GM23248 (cell line): Measurements from ENCODE around the gene C4orf33. TPM values are rescaled to one million over a fixed set of nuclear protein-coding genes. Genes with fewer than 3 reads are reported as not detected.
A peak's percentile ranks its signal among the peaks of the same experiment; 100 is the strongest.

Experiments used
- DNase-seq: peaks from one replicate; pipeline ENCODE4 v3.0.0-alpha.2; 2015
- H2AFZ ChIP-seq: fragments of 200-600 bp; sonication (generic); 2 replicates; pipeline ENCODE4 v1.6.1; 2016; ENCODE audit warnings: antibody characterized with exemption
- H3F3A ChIP-seq: fragments of 200-600 bp; sonication (generic); 2 replicates; pipeline ENCODE4 v1.6.1; 2016; ENCODE audit warnings: mild to moderate bottlenecking, antibody characterized with exemption, mixed run types; ENCODE audit not compliant: insufficient read depth
- H3K27ac ChIP-seq: fragments of 200-600 bp; sonication (generic); 2 replicates; pipeline ENCODE4 v1.5.1; 2016; ENCODE audit warnings: mild to moderate bottlenecking
- H3K27me3 ChIP-seq: fragments of 200-600 bp; sonication (generic); replicated peaks from 2 replicates; pipeline ENCODE4 v1.6.1; 2016; ENCODE audit warnings: mild to moderate bottlenecking; ENCODE audit not compliant: insufficient read depth
- H3K36me3 ChIP-seq: fragments of 200-600 bp; sonication (generic); 2 replicates; pipeline ENCODE4 v1.6.1; 2016; ENCODE audit warnings: low read depth, mild to moderate bottlenecking
- H3K4me1 ChIP-seq: fragments of 200-600 bp; sonication (generic); 2 replicates; pipeline ENCODE4 v1.6.1; 2016; ENCODE audit warnings: mild to moderate bottlenecking; ENCODE audit not compliant: insufficient read depth
- H3K4me2 ChIP-seq: fragments of 200-600 bp; sonication (generic); one replicate; pipeline ENCODE4 v1.6.1; 2016; ENCODE audit warnings: mild to moderate bottlenecking; ENCODE audit not compliant: unreplicated experiment
- H3K4me3 ChIP-seq: fragments of 200-600 bp; sonication (generic); 2 replicates; pipeline ENCODE4 v1.5.1; 2016; ENCODE audit warnings: mild to moderate bottlenecking
- H3K79me2 ChIP-seq: fragments of 200-600 bp; sonication (generic); 2 replicates; pipeline ENCODE4 v1.6.1; 2016; ENCODE audit warnings: mild to moderate bottlenecking; ENCODE audit not compliant: insufficient read depth
- H3K9ac ChIP-seq: fragments of 200-600 bp; sonication (generic); 2 replicates; pipeline ENCODE4 v1.6.1; 2016; ENCODE audit warnings: mild to moderate bottlenecking
- H3K9me2 ChIP-seq: fragments of 200-600 bp; sonication (generic); 2 replicates; pipeline ENCODE4 v1.6.1; 2016; ENCODE audit warnings: mixed run types, mild to moderate bottlenecking, moderate library complexity; ENCODE audit not compliant: insufficient read depth
- H3K9me3 ChIP-seq: fragments of 200-600 bp; sonication (generic); one replicate; pipeline ENCODE4 v1.6.1; 2017; ENCODE audit warnings: low read depth
- H4K20me1 ChIP-seq: fragments of 200-600 bp; sonication (generic); 2 replicates; pipeline ENCODE4 v1.6.0; 2016; ENCODE audit not compliant: insufficient read depth
- EZH2 ChIP-seq: fragments of 200-600 bp; sonication (generic); IDR thresholded peaks from 2 replicates; pipeline ENCODE4 v1.6.1; 2018; ENCODE audit warnings: antibody characterized with exemption, mild to moderate bottlenecking; ENCODE audit not compliant: insufficient read depth, poor library complexity, severe bottlenecking
- EZH2phosphoT487 ChIP-seq: fragments of 200-600 bp; sonication (generic); IDR thresholded peaks from 2 replicates; pipeline ENCODE4 v1.6.1; 2018; ENCODE audit warnings: antibody characterized with exemption, moderate library complexity, mild to moderate bottlenecking, low read depth; ENCODE audit not compliant: insufficient read depth
- WGBS, 2 experiments: methylation state at CpG; one replicate each; pipeline ENCODE4 v1.1.6; 2015 to 2017; ENCODE audit warnings: low lambda C conversion rate in 2 of 2, low coverage in 1 of 2; ENCODE audit errors: missing lambda C conversion rate in 2 of 2; 5-methylcytosine and 5-hydroxymethylcytosine counted together
- in situ Hi-C: fragments of 300-500 bp; cut with MboI; formaldehyde crosslinking; loops from 2 replicates; pipeline ENCODE4 v1.15.0; 2020
- polyA plus RNA-seq: library from polyadenylated mRNA; unstranded; fragments of >200 nt; fragmentation: Nextera tagmentation; extraction: Ambion mirVana; gene quantifications from 2 replicates; pipeline ENCODE4 v1.2.1, GENCODE V29; 2016
- total RNA-seq: library from RNA; depleted of rRNA; stranded (reverse); fragments of >200 nt; shearing (Covaris generic); gene quantifications from 2 replicates; pipeline ENCODE4 v1.2.3, GENCODE V29; 2014; rRNA removed

C4orf33 gene, protein sequence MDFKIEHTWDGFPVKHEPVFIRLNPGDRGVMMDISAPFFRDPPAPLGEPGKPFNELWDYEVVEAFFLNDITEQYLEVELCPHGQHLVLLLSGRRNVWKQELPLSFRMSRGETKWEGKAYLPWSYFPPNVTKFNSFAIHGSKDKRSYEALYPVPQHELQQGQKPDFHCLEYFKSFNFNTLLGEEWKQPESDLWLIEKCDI
- 5.6 and 6.4 TPM in 2 replicates for total RNA-seq
- polyA plus RNA-seq = 5.3 and 7.8 TPM in 2 replicates

DNA sequence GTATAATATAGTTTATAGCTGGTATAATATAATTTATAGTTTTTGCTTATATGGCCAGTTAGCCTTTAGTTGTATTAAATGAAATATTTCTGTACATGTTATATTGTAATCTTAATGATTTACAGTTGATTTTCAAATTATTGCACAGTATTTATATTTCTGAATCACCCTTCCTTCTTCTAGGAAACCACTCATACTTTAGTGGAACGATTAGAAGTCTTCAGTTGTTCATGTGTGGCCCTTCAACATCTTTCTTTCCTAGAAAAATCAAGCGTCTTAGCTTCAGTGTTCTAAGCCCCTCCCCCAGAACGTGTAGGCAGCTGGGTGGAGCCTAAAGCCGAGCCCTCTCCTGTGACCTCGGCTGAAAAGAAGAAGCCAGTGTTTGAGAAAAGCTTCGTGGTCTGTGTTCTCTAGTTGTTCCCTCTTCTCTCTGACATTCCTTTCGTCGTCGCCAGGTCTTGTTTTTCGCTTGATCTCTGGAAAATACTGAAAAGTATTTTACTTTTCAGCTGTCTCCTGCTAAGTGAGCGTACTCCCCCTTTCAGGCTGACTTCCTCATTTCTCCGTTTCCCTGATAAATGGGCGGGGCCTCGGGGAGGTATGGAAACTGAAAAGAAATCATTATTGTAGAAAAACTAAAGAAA is at the start of gene C4orf33:
Gene C4orf33, plus strand, starts transcription at position 342 of the 644 bp plus-strand sequence. CDS start 6,459 bp downstream, outside the sequence.
- 1% methylated on average over 14 of the region's 14 CpGs for WGBS, 2 experiments
- Histone ChIP-seq H3K4me2 (peak within 1 kb of the TSS; percentile 98), H4K20me1 (no peaks in the 10 kb centered on the region), H3K27me3 (no peaks in the 10 kb centered on the region), H3K27ac (peak within 1 kb of the TSS; percentile 85), H3F3A (peaks cover 10% of the 10 kb centered on the region), H3K9me2 (no peaks in the 10 kb centered on the region), H3K4me1 (peaks cover 20% of the 10 kb centered on the region), H3K4me3 (peak within 1 kb of the TSS; percentile 97), H3K9ac (peak within 1 kb of the TSS; percentile 87), H2AFZ (peak within 1 kb of the TSS; percentile 97), H3K79me2 (peaks cover 20% of the 10 kb centered on the region), H3K36me3 (no peaks in the 10 kb centered on the region), H3K9me3 (no peaks in the 10 kb centered on the region)
- in situ Hi-C loops = no loop called here
- TF ChIP-seq EZH2 = no peak
- no peak for TF ChIP-seq EZH2phosphoT487
- peak; percentile 93 for DNase-seq

DNA sequence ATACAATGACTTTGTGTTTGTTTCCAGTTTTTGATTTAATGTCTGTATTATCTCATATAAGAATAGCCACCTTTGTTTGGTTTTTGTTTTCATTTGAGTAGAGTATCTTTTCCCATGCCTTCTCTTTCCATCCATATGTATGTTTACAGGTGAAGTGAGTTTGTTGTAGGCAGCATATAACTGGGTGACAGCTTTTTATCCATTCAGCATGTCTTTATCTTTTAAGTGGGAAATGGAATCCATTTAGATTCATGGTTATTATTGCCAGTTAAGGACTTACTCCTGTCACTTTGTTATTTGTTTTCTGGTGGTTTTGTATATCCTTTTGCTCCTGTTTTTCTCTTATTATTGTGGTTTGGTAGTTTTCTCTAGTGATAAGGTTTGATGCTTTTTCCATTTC is 36.9 kb upstream of the C4orf33 start:
- no peak overlapping the region for H3K9ac ChIP-seq
- no peaks in the 10 kb centered on the region for H3K27me3 ChIP-seq
- DNase-seq = no peak
- H3K27ac ChIP-seq = no peak overlapping the region
- H3K9me3 ChIP-seq = peaks cover 3% of the 10 kb centered on the region
- no peaks in the 10 kb centered on the region for H4K20me1 ChIP-seq
- no peak overlapping the region for H3K4me3 ChIP-seq
- no peaks in the 10 kb centered on the region for H3K9me2 ChIP-seq
- H3K4me2 ChIP-seq = no peak overlapping the region
- H3K36me3 ChIP-seq = peaks cover 7% of the 10 kb centered on the region
- no peaks in the 10 kb centered on the region for H3K79me2 ChIP-seq
- in situ Hi-C loops = no loop called here
- H2AFZ ChIP-seq = no peak overlapping the region
- TF ChIP-seq EZH2 (no peak), EZH2phosphoT487 (no peak)
- 0 out of 2 replicates have a peak, but pooled peaks cover under 1% of the 10 kb centered on the region for H3K4me1 ChIP-seq
- H3F3A ChIP-seq = no peaks in the 10 kb centered on the region

DNA sequence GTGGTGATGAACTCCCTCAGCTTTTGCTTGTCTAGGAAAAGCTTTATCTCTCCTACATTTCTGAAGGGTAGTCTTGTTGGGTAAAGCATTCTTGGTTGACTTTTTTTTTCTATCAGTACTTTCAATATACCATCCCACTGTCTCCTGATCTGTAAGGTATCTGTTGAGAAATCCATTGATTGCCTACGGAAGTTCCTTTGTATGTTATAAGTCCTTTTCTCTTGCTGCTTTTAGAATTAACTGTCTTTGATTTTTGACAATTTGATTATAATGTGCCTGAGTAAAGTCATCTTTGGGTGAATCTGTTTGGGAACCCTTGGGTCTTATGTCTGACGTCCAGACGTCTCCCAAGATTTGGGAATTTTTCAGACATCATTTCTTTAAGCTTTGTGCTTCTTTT is 33.4 kb upstream of the C4orf33 start:
- in situ Hi-C loops = no loop called here
- no peak overlapping the region for H3K9ac ChIP-seq

DNA sequence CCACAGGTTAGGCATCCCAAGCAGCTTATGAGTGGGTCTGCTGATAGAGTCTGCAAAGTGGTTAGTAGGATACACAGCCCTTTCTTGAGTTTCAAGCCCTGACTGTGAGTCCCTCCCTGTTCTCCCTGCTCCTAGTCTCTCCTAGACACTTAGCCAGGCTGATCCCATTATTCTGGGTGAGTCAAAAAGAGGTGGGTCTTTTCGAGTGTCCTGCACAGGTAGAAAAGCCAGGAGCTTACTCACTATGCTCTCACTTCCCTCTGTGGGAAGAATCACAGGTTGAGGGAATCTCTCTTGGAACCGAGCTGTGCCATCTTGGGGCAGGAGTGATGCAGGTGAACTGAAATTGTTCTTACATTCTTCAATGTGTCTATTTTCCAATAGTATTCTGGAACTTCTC is 32.3 kb upstream of the C4orf33 start:
- peaks cover 7% of the 10 kb centered on the region for H3K36me3 ChIP-seq
- H3K9ac ChIP-seq = no peak overlapping the region
- TF ChIP-seq EZH2phosphoT487 (no peak), EZH2 (no peak)
- no peaks in the 10 kb centered on the region for H3K9me3 ChIP-seq
- in situ Hi-C loops = no loop called here
- no peak overlapping the region for H2AFZ ChIP-seq
- WGBS, 2 experiments = 92 to 95% methylated on average over 2 of the region's 2 CpGs
- H3F3A ChIP-seq = 0 out of 2 replicates have a peak, but pooled peaks cover 6% of the 10 kb centered on the region
- no peaks in the 10 kb centered on the region for H3K27me3 ChIP-seq
- H3K9me2 ChIP-seq = no peaks in the 10 kb centered on the region
- no peaks in the 10 kb centered on the region for H3K79me2 ChIP-seq
- no peak overlapping the region for H3K4me2 ChIP-seq
- H3K4me3 ChIP-seq = no peak overlapping the region
- no peaks in the 10 kb centered on the region for H4K20me1 ChIP-seq
- H3K4me1 ChIP-seq = peaks cover 12% of the 10 kb centered on the region
- no peak overlapping the region for H3K27ac ChIP-seq
- no peak for DNase-seq

More for the DNA sequence above, 33.4 kb upstream of the C4orf33 start:
- no peaks in the 10 kb centered on the region for H4K20me1 ChIP-seq
- H3F3A ChIP-seq = 0 out of 2 replicates have a peak, but pooled peaks cover 6% of the 10 kb centered on the region
- H3K4me2 ChIP-seq = no peak overlapping the region
- DNase-seq = no peak
- no peaks in the 10 kb centered on the region for H3K79me2 ChIP-seq
- 98% methylated on average over 3 of the region's 3 CpGs for WGBS, 2 experiments
- H3K27ac ChIP-seq = no peak overlapping the region
- H2AFZ ChIP-seq = no peak overlapping the region
- no peaks in the 10 kb centered on the region for H3K9me3 ChIP-seq
- peaks cover 7% of the 10 kb centered on the region for H3K36me3 ChIP-seq
- H3K4me1 ChIP-seq = peaks cover 12% of the 10 kb centered on the region
- H3K9me2 ChIP-seq = no peaks in the 10 kb centered on the region
- H3K27me3 ChIP-seq = no peaks in the 10 kb centered on the region
- TF ChIP-seq EZH2 (no peak), EZH2phosphoT487 (no peak)
- H3K4me3 ChIP-seq = no peak overlapping the region
